Spleen (tissue), 11 donors: Measurements from ENCODE around the gene BFSP1. TPM values are rescaled to one million over a fixed set of nuclear protein-coding genes. Genes with fewer than 3 reads are reported as not detected.

Experiments used
- DNase-seq: peaks from one replicate; pipeline ENCODE4 v3.0.0-alpha.2; 2020
- H3K27ac ChIP-seq, 8 donors: fragments of 200-600 bp; sonication (generic) in 7 of 8; 1 replicate in 4 of 8; 2 replicates in 4 of 8; pipeline versions ENCODE4 v1.5.0 to v1.8.0; 2016 to 2021; ENCODE audit warnings: inconsistent platforms in 4 of 8, mild to moderate bottlenecking in 4 of 8, moderate library complexity in 1 of 8
- H3K27me3 ChIP-seq, 7 donors: fragments of 200-600 bp; sonication (generic) in 6 of 7; replicated peaks in 1 of 7; 1 replicate in 4 of 7; 2 replicates in 3 of 7; pipeline versions ENCODE4 v1.5.0 to v1.8.0; 2016 to 2021; ENCODE audit warnings: inconsistent platforms in 3 of 7, mild to moderate bottlenecking in 1 of 7
- H3K36me3 ChIP-seq, 6 donors: fragments of 200-600 bp; sonication (generic) in 5 of 6; 1 replicate in 4 of 6; 2 replicates in 2 of 6; pipeline versions ENCODE4 v1.5.0 to v1.8.0; 2016 to 2021; ENCODE audit warnings: inconsistent platforms in 2 of 6
- H3K4me1 ChIP-seq, 6 donors: fragments of 200-600 bp; sonication (generic) in 5 of 6; 1 replicate in 3 of 6; 2 replicates in 3 of 6; pipeline versions ENCODE4 v1.5.0 to v1.8.0; 2016 to 2021; ENCODE audit warnings: inconsistent platforms in 3 of 6
- H3K4me3 ChIP-seq, 8 donors: fragments of 200-600 bp; sonication (generic) in 7 of 8; 1 replicate in 4 of 8; 2 replicates in 4 of 8; pipeline versions ENCODE4 v1.5.0 to v1.8.0; 2016 to 2021; ENCODE audit warnings: inconsistent platforms in 4 of 8, mild to moderate bottlenecking in 4 of 8, moderate library complexity in 2 of 8
- H3K9me3 ChIP-seq, 8 donors: fragments of 200-600 bp; sonication (generic) in 7 of 8; 1 replicate in 4 of 8; 2 replicates in 4 of 8; pipeline versions ENCODE4 v1.5.0 to v1.8.0; 2016 to 2021; ENCODE audit warnings: inconsistent platforms in 4 of 8
- POLR2A ChIP-seq, 3 donors: fragments of 450-650 bp; IDR thresholded peaks; one replicate each; pipeline ENCODE4 v1.5.1; 2017; ENCODE audit warnings: antibody characterized with exemption in 3 of 3, mild to moderate bottlenecking in 1 of 3
- POLR2AphosphoS5 ChIP-seq, 3 donors: sonication (generic); formaldehyde crosslinking; IDR thresholded peaks; one replicate each; pipeline ENCODE4 v1.5.1; 2017; ENCODE audit warnings: antibody characterized with exemption in 3 of 3
- WGBS, 5 donors: extraction: QIAGEN DNeasy Blood & Tissue Kit in 3 of 5; methylation state at CpG; one replicate each; pipeline versions ENCODE4 v1.1.5 to v1.1.7; 2013 to 2018; 5-methylcytosine and 5-hydroxymethylcytosine counted together
- intact Hi-C: fragments of 100-400 bp; cut with DNase I; formaldehyde crosslinking; loops from one replicate; pipeline ENCODE4 v1.15.0; 2023; ENCODE audit warnings: low total_unique reads
- polyA plus RNA-seq, 3 donors: library from polyadenylated mRNA; stranded (reverse); fragments of 200-250 nt; gene quantifications; one replicate each; pipeline ENCODE4 v1.2.1, GENCODE V29; 2013
- total RNA-seq, 7 donors: library from RNA; depleted of rRNA in 3 of 7; stranded (reverse); fragments of >200 nt in 3 of 7; fragmentation: NEBNext Ultra II Directional in 4 of 7; extraction: Animal tissue kit (Norgen Biotek cat#: 25700) in 4 of 7; gene quantifications; one replicate each; pipeline versions ENCODE4 v1.1.0 to v1.2.1, GENCODE V29; 2016 to 2021
- TF ChIP-seq, protein P1 (sequence below), 11 experiments: fragments of 200-600 bp in 7 of 11; fragments of 450-650 bp in 4 of 11; sonication (generic) in 4 of 11; IDR thresholded peaks in 8 of 11; conservative IDR thresholded peaks in 3 of 11; 1 replicate in 7 of 11; 2 replicates in 4 of 11; pipeline versions ENCODE4 v1.4.0 to v1.8.0; 2016 to 2021; ENCODE audit warnings: antibody characterized with exemption in 11 of 11, inconsistent platforms in 4 of 11, mild to moderate bottlenecking in 1 of 11
- donor health status: healthy with polysubstance abuse.
- donor health status: DM: no; HTN: no; CAD: no; lungs with moderate emphysema.
- donor health status: DM: no; HTN: no; CAD: no.
- donor health status: Bipolar disorder and iron deficiency.
- donor health status: healthy.
- donor health status: DM: no; HTN: no; CAD: no.
- donor health status: DM: yes; HTN: yes; CAD: no.

Gene BFSP1
- total and polyA plus RNA-seq, 10 donors, result 0.13 to 0.86 (median 0.41) TPM

DNA sequence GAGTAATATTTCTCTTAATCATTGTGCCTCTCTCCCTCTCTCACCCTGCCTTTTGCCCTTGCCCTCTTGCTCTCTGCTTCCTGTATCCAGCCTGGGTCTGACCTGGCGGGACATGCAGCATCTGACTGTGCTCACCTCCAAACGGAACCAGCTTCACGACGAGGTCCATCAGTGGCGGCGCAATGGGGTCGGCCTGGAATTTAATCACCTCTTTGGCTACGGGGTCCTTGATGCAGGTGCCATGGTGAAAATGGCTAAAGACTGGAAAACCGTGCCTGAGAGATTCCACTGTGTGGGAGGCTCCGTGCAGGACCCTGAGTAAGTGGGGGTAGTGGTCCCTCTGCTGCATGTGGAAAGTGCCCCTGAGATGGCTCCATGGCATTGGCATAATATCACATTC is 65.9 kb downstream of the BFSP1 start:
- Histone ChIP-seq H3K9me3 (no peaks in the 10 kb centered on the region), H3K27ac (no peak overlapping the region), H3K27me3 (no peaks in the 10 kb centered on the region), H3K4me1 (no peaks in the 10 kb centered on the region), H3K36me3 (no peaks in the 10 kb centered on the region), H3K4me3 (no peak overlapping the region)
- intact Hi-C loops, result no loop called here
- no peak for DNase-seq
- WGBS, 5 donors, result 88 to 95% (median 91%) methylated on average over 10 of the region's 10 CpGs
- TF ChIP-seq, protein P1, sequence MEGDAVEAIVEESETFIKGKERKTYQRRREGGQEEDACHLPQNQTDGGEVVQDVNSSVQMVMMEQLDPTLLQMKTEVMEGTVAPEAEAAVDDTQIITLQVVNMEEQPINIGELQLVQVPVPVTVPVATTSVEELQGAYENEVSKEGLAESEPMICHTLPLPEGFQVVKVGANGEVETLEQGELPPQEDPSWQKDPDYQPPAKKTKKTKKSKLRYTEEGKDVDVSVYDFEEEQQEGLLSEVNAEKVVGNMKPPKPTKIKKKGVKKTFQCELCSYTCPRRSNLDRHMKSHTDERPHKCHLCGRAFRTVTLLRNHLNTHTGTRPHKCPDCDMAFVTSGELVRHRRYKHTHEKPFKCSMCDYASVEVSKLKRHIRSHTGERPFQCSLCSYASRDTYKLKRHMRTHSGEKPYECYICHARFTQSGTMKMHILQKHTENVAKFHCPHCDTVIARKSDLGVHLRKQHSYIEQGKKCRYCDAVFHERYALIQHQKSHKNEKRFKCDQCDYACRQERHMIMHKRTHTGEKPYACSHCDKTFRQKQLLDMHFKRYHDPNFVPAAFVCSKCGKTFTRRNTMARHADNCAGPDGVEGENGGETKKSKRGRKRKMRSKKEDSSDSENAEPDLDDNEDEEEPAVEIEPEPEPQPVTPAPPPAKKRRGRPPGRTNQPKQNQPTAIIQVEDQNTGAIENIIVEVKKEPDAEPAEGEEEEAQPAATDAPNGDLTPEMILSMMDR (IDR thresholded peaks at IDR 0.05 in 8 of 11, conservative IDR thresholded peaks at IDR 0.05 in 3 of 11), result no peak
- no peak for TF ChIP-seq POLR2AphosphoS5 (IDR thresholded peaks at IDR 0.05)
- TF ChIP-seq POLR2A (IDR thresholded peaks at IDR 0.05), result no peak

DNA sequence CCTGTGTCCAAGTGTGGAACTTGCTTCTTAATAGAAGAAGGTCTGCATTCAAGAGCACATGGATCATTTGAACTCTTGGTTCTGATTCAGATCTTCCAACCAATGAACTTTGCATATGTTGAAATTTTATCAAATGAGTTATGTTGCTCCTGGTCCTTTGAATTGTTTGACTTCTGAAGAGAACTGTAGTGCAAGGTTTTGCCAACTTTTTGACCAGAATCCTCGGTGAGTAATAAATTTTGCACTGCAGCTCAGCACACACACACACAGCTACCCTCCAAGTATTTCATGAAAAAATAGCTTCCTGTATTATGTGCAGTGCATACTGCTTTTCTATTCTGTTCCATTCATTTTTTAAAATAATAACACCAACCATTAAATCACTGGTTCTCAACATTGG is 67.5 kb downstream of the BFSP1 start:
- no peaks in the 10 kb centered on the region for H3K9me3 ChIP-seq
- H3K27me3 ChIP-seq, result no peaks in the 10 kb centered on the region
- TF ChIP-seq, protein P1 (IDR thresholded peaks at IDR 0.05 in 8 of 11, conservative IDR thresholded peaks at IDR 0.05 in 3 of 11), result no peak
- TF ChIP-seq POLR2A (IDR thresholded peaks at IDR 0.05) (no peak), POLR2AphosphoS5 (IDR thresholded peaks at IDR 0.05) (no peak)
- intact Hi-C loops, result no loop called here
- H3K4me1 ChIP-seq, result no peaks in the 10 kb centered on the region
- no peak for DNase-seq
- H3K4me3 ChIP-seq, result no peak overlapping the region
- WGBS, 5 donors, result 58 to 77% (median 67%) methylated on average over 1 of the region's 1 CpG
- H3K36me3 ChIP-seq, result no peaks in the 10 kb centered on the region
- no peak overlapping the region for H3K27ac ChIP-seq

DNA sequence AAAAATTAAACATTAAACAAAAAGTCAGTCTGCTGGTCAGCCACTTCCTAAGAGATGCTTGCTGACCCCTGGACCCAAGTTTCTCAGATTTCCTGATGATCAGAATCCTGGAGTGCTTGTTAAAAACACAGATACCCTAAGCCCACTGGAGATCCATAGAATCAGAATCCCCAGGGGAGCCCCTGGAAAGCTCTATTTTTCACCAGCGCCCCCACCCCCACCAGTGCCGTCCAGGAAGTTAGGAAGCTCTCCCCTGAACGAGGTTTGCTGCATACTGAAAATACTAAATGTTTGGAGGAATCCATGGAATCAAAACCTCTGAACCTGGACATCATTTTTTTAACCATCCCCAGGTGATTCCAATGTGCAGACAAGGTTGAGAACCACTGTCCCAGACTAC is 69.2 kb downstream of the BFSP1 start:
- intact Hi-C loops, result no loop called here
- Histone ChIP-seq H3K4me1 (no peaks in the 10 kb centered on the region), H3K27ac (no peak overlapping the region), H3K9me3 (no peaks in the 10 kb centered on the region), H3K36me3 (no peaks in the 10 kb centered on the region), H3K4me3 (no peak overlapping the region), H3K27me3 (no peaks in the 10 kb centered on the region)
- TF ChIP-seq POLR2A (IDR thresholded peaks at IDR 0.05) (no peak), POLR2AphosphoS5 (IDR thresholded peaks at IDR 0.05) (no peak)
- TF ChIP-seq, protein P1 (IDR thresholded peaks at IDR 0.05 in 8 of 11, conservative IDR thresholded peaks at IDR 0.05 in 3 of 11), result no peak
- WGBS, 5 donors, result 60 to 70% (median 63%) methylated on average over 3 of the region's 3 CpGs
- DNase-seq, result no peak

DNA sequence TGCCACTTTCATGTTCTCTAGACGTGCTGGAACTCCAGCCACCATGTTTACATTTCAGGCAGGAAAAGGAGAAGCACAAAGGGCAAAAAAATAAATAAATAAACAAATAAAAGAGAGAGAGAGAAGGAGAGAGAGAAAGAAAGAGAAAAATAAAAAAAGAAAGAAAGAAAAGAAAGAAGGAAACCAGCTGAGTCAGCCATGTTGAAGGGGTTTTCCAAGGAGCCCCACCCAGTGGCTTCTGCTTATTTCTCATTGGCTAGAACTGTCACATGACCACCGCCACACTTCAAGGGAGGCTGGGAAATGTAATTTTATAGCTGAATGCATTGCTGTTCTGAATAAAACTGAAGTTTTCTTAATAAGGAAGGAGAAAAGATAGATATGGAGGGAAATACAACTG is 71.1 kb downstream of the BFSP1 start:
- H3K9me3 ChIP-seq, result no peaks in the 10 kb centered on the region
- no peak overlapping the region for H3K4me3 ChIP-seq
- intact Hi-C loops, result no loop called here
- H3K27ac ChIP-seq, result no peak overlapping the region
- 79 to 86% (median 83%) methylated on average over 2 of the region's 2 CpGs for WGBS, 5 donors
- H3K36me3 ChIP-seq, result no peaks in the 10 kb centered on the region
- peaks cover 0 to 12% (median 0%) of the 10 kb centered on the region in 7 donors for H3K27me3 ChIP-seq
- TF ChIP-seq, protein P1 (IDR thresholded peaks at IDR 0.05 in 8 of 11, conservative IDR thresholded peaks at IDR 0.05 in 3 of 11), result no peak
- TF ChIP-seq POLR2A (IDR thresholded peaks at IDR 0.05) (no peak), POLR2AphosphoS5 (IDR thresholded peaks at IDR 0.05) (no peak)
- no peak for DNase-seq
- H3K4me1 ChIP-seq, result no peaks in the 10 kb centered on the region
